22Rv1 (cell line): ENCODE measurements around the gene CDR2L.

Experiments
- H3K27ac ChIP-seq: fragments of 450-650 bp; 2 replicates; pipeline ENCODE4 v1.5.1; 2017
- CTCF ChIP-seq: fragments of 450-650 bp; IDR thresholded peaks from 2 replicates; pipeline ENCODE4 v1.5.1; 2017; ENCODE audit warnings: mild to moderate bottlenecking
- ZFX ChIP-seq: fragments of 450-650 bp; IDR thresholded peaks from 2 replicates; pipeline ENCODE4 v1.6.1; 2017; ENCODE audit warnings: antibody characterized with exemption, borderline replicate concordance

CDR2L gene

GRCh38 chr17:75030161-75030560 lies 42.7 kb downstream of the CDR2L start:
- TF ChIP-seq ZFX (no peak), CTCF (no peak)
- no peak overlapping the region for H3K27ac ChIP-seq

GRCh38 chr17:75031972-75032719 lies 44.7 kb downstream of the CDR2L start:
- peak overlapping the region; percentile 96; the same call in 1 of the 2 replicates for H3K27ac ChIP-seq
- no peak for TF ChIP-seq ZFX
- TF ChIP-seq CTCF, result no peak

GRCh38 chr17:75032720-75033280 lies 45.4 kb downstream of the CDR2L start:
- no peak for TF ChIP-seq ZFX
- no peak for TF ChIP-seq CTCF
- peak overlapping the region; percentile 96 for H3K27ac ChIP-seq

- TF ChIP-seq ZFX (no peak), CTCF (0 out of 2 replicates have a peak, but pooled peaks have one; percentile 5)
- H3K27ac ChIP-seq, result peak overlapping the region; percentile 96
These were observed 46.2 kb downstream of the CDR2L start for GRCh38 chr17:75033346-75034235.

GRCh38 chr17:75034236-75034908 lies 46.9 kb downstream of the CDR2L start:
- H3K27ac ChIP-seq, result peak overlapping the region; percentile 96
- TF ChIP-seq CTCF (no peak), ZFX (no peak)

GRCh38 chr17:75036643-75037268 lies 49.3 kb downstream of the CDR2L start:
- peak overlapping the region; percentile 96 for H3K27ac ChIP-seq
- TF ChIP-seq ZFX (no peak), CTCF (no peak)
